ENCODE data around the gene TRAK1. TPM values are rescaled to one million over a fixed set of nuclear protein-coding genes. Genes with fewer than 3 reads are reported as not detected.
A peak's percentile ranks its signal among the peaks of the same experiment; 100 is the strongest.

TRAK1 gene
- total and polyA plus RNA-seq, 10 of the 15 experiments (the other 5 are each of a cell fraction or from before 2014, with no cell fraction given), result 6.6 to 46.2 (median 23.7) TPM

GRCh38 chr3:42066516-42067181, 24.5 kb upstream of the TRAK1 start (continued):
- TF ChIP-seq NKRF (conservative IDR thresholded peaks at IDR 0.05), result no peak
- no peak for TF ChIP-seq SREBF1 (IDR thresholded peaks at IDR 0.05; ENCODE audit: low read length)
- TF ChIP-seq KDM1A (IDR thresholded peaks at IDR 0.05; ENCODE audit: borderline replicate concordance), result no peak
- no peak for TF ChIP-seq ZNF384 (IDR thresholded peaks at IDR 0.05; ENCODE audit: borderline replicate concordance, low read depth, low read length)
- no peak for TF ChIP-seq JUNB (IDR thresholded peaks at IDR 0.05)
- TF ChIP-seq ZSCAN29 (IDR thresholded peaks at IDR 0.05), result no peak
- TF ChIP-seq IKZF1 (conservative IDR thresholded peaks at IDR 0.05), result no peak
- TF ChIP-seq JUND (IDR thresholded peaks at IDR 0.05; ENCODE audit: low read depth, low read length), result no peak
- TF ChIP-seq CEBPZ (IDR thresholded peaks at IDR 0.05; ENCODE audit: low read depth, low read length), result no peak
- no peak for TF ChIP-seq SREBF2 (IDR thresholded peaks at IDR 0.05; ENCODE audit: low read length)
- TF ChIP-seq RUNX3 (IDR thresholded peaks at IDR 0.05; ENCODE audit: low read length), result no peak
- no peak for TF ChIP-seq ZNF687 (IDR thresholded peaks at IDR 0.05)
- no peak for TF ChIP-seq KAT2A (conservative IDR thresholded peaks at IDR 0.05; ENCODE audit: control insufficient read depth, low read depth, low read length)
- TF ChIP-seq ZNF592 (IDR thresholded peaks at IDR 0.05), result no peak
- TF ChIP-seq BCL11A (IDR thresholded peaks at IDR 0.05; ENCODE audit: low read depth, low read length), result no peak
- 0 out of 2 replicates have a peak, but pooled peaks have one; percentile 21 for TF ChIP-seq CHD2 (IDR thresholded peaks at IDR 0.05; ENCODE audit: borderline replicate concordance, low read depth, low read length)
- no peak for TF ChIP-seq SIN3A (IDR thresholded peaks at IDR 0.05; ENCODE audit: low read depth, low read length)

All from GM12878 (cell line).